OCI-LY7 (cell line): ENCODE measurements around the gene DAZAP1. TPM values are rescaled to one million over a fixed set of nuclear protein-coding genes. Genes with fewer than 3 reads are reported as not detected.
A peak's percentile ranks its signal among the peaks of the same experiment; 100 is the strongest.

Experiments used
- BruUV-seq: library from RNA; stranded (reverse); fragments of 400-500 nt; replicated peaks from 2 replicates; lab custom pipeline; 2021; lab: Mats Ljungman, UMichigan
- CTCF ChIA-PET: fragments of 300-600 bp; sonication (Branson Sonifier 250); formaldehyde crosslinking; loops from one replicate; lab custom pipeline; 2022; ENCODE audit warnings: antibody characterized with exemption; ENCODE audit not compliant: unreplicated experiment; lab: Charles Lee
- POLR2A ChIA-PET: fragments of 300-600 bp; sonication (Branson Sonifier 250); formaldehyde crosslinking; loops from one replicate; lab custom pipeline; 2022; ENCODE audit warnings: antibody characterized with exemption; lab: Charles Lee
- DNase-seq: peaks from one replicate; pipeline ENCODE4 v3.0.0-alpha.2; 2015; ENCODE audit warnings: low spot score
- H2AFZ ChIP-seq: fragments of 200-600 bp; sonication (generic), shearing (Covaris generic); 2 replicates; pipeline ENCODE4 v1.6.1; 2014; ENCODE audit warnings: mild to moderate bottlenecking, antibody characterized with exemption, low read length, moderate library complexity
- H3K27ac ChIP-seq: fragments of 200-600 bp; sonication (generic); 2 replicates; pipeline ENCODE4 v1.5.1; 2014; ENCODE audit warnings: mixed run types, low read depth, mild to moderate bottlenecking, moderate library complexity, low read length, inconsistent platforms; ENCODE audit not compliant: poor library complexity, severe bottlenecking
- H3K36me3 ChIP-seq: fragments of 200-600 bp; sonication (generic); 2 replicates; pipeline ENCODE4 v1.6.1; 2014; ENCODE audit warnings: mild to moderate bottlenecking, antibody characterized with exemption, low read length, moderate library complexity, mixed read lengths; ENCODE audit not compliant: insufficient read depth
- H3K4me1 ChIP-seq: fragments of 200-600 bp; sonication (generic); 2 replicates; pipeline ENCODE4 v1.5.1; 2014; ENCODE audit warnings: mild to moderate bottlenecking, low read length; ENCODE audit not compliant: insufficient read depth, poor library complexity, severe bottlenecking
- H3K4me2 ChIP-seq: fragments of 200-600 bp; sonication (generic); 2 replicates; pipeline ENCODE4 v1.6.1; 2014; ENCODE audit warnings: mild to moderate bottlenecking, low read length
- H3K4me3 ChIP-seq: fragments of 200-600 bp; sonication (generic); 2 replicates; pipeline ENCODE4 v1.5.1; 2014; ENCODE audit warnings: mild to moderate bottlenecking, low read depth, low read length; ENCODE audit not compliant: poor library complexity, severe bottlenecking
- H3K79me2 ChIP-seq: fragments of 200-600 bp; sonication (generic); 2 replicates; pipeline ENCODE4 v1.6.1; 2016; ENCODE audit warnings: low read depth, mild to moderate bottlenecking, low read length, moderate library complexity, mixed read lengths; ENCODE audit not compliant: insufficient read depth
- H3K9me2 ChIP-seq: fragments of 200-600 bp; sonication (generic); 2 replicates; pipeline ENCODE4 v1.6.1; 2016; ENCODE audit warnings: mild to moderate bottlenecking, low read length, mixed read lengths; ENCODE audit not compliant: insufficient read depth
- H3K9me3 ChIP-seq: fragments of 200-600 bp; sonication (generic); 2 replicates; pipeline ENCODE4 v1.6.1; 2014; ENCODE audit warnings: mild to moderate bottlenecking, mixed run types, low read length, mixed read lengths
- H4K20me1 ChIP-seq: fragments of 200-600 bp; sonication (generic); 2 replicates; pipeline ENCODE4 v1.6.1; 2014; ENCODE audit warnings: mild to moderate bottlenecking, antibody characterized with exemption, low read length, moderate library complexity, mixed read lengths; ENCODE audit not compliant: insufficient read depth
- CTCF ChIP-seq: fragments of 200-600 bp; sonication (generic); conservative IDR thresholded peaks from 2 replicates; pipeline ENCODE4 v1.5.1; 2014; ENCODE audit warnings: mild to moderate bottlenecking, antibody characterized with exemption, low read length, moderate library complexity, mixed read lengths
- EZH2phosphoT487 ChIP-seq: fragments of 200-600 bp; sonication (generic); IDR thresholded peaks from 2 replicates; pipeline ENCODE4 v1.6.1; 2018; ENCODE audit warnings: low read depth, borderline replicate concordance, mild to moderate bottlenecking, mixed run types, antibody characterized with exemption, low read length, moderate library complexity, mixed read lengths
- intact Hi-C: fragments of 100-400 bp; cut with micrococcal nuclease; formaldehyde crosslinking; loops from one replicate; pipeline ENCODE4 v1.10.0; 2022; ENCODE audit not compliant: unreplicated experiment
- total RNA-seq, 2 experiments: library from RNA; depleted of rRNA in 1 of 2; stranded (reverse); fragments of >200 nt in 1 of 2; shearing (Covaris generic) in 1 of 2; gene quantifications; 2 replicates each; pipeline ENCODE4 v1.2.3, GENCODE V29; 2014 to 2022

The DAZAP1 gene
- total RNA-seq, 2 experiments from 2014 or later = 170 to 373 TPM

- ChIA-PET POLR2A (no interaction called here), CTCF (no interaction called here)
- Histone ChIP-seq H2AFZ (no peak overlapping the region), H3K4me3 (no peak overlapping the region), H3K36me3 (no peaks in the 10 kb centered on the region), H3K9me3 (no peaks in the 10 kb centered on the region), H3K79me2 (no peaks in the 10 kb centered on the region), H3K27ac (no peak overlapping the region), H3K4me2 (no peak overlapping the region), H3K9me2 (no peaks in the 10 kb centered on the region), H3K4me1 (peaks cover 16% of the 10 kb centered on the region), H4K20me1 (peaks cover 7% of the 10 kb centered on the region; the same call in 1 of the 2 replicates)
- DNase-seq = no peak
- TF ChIP-seq CTCF (no peak), EZH2phosphoT487 (no peak)
- intact Hi-C loops = no loop called here
- no TSS peak for BruUV-seq
These were observed 60.3 kb downstream of the DAZAP1 start for GRCh38 chr19:1467490-1468273.

GRCh38 chr19:1468274-1468820 lies 61.0 kb downstream of the DAZAP1 start:
- TF ChIP-seq EZH2phosphoT487 = no peak
- TF ChIP-seq CTCF = no peak
- Histone ChIP-seq H3K9me3 (no peaks in the 10 kb centered on the region), H2AFZ (no peak overlapping the region), H3K4me2 (no peak overlapping the region), H3K4me3 (no peak overlapping the region), H4K20me1 (peaks cover 7% of the 10 kb centered on the region; the same call in 1 of the 2 replicates), H3K27ac (no peak overlapping the region), H3K36me3 (no peaks in the 10 kb centered on the region), H3K4me1 (peaks cover 16% of the 10 kb centered on the region), H3K9me2 (no peaks in the 10 kb centered on the region), H3K79me2 (no peaks in the 10 kb centered on the region)
- no TSS peak for BruUV-seq
- intact Hi-C loops = no loop called here
- no peak for DNase-seq
- ChIA-PET POLR2A (no interaction called here), CTCF (no interaction called here)

- Histone ChIP-seq H4K20me1 (peaks cover 7% of the 10 kb centered on the region; the same call in 1 of the 2 replicates), H3K36me3 (no peaks in the 10 kb centered on the region), H3K4me3 (no peak overlapping the region), H3K4me2 (no peak overlapping the region), H3K27ac (no peak overlapping the region), H3K79me2 (no peaks in the 10 kb centered on the region), H3K4me1 (peaks cover 16% of the 10 kb centered on the region), H2AFZ (no peak overlapping the region), H3K9me3 (no peaks in the 10 kb centered on the region), H3K9me2 (no peaks in the 10 kb centered on the region)
- peak; percentile 29 for DNase-seq
- ChIA-PET POLR2A (no interaction called here), CTCF (no interaction called here)
- intact Hi-C loops = no loop called here
- no TSS peak for BruUV-seq
- TF ChIP-seq CTCF = 0 out of 2 replicates have a peak, but pooled peaks have one; percentile 36
- no peak for TF ChIP-seq EZH2phosphoT487
These were observed 61.5 kb downstream of the DAZAP1 start for GRCh38 chr19:1468821-1469254.
